HG02840 (cell line): Measurements from ENCODE around the gene HMG20A.

ENCODE experiments used
- ATAC-seq: cut with Tn5 transposase; IDR thresholded peaks from one replicate; pipeline ENCODE4 v1.9.1; 2021; ENCODE audit warnings: mild to moderate bottlenecking, moderate library complexity, moderate number of reproducible peaks; ENCODE audit not compliant: unreplicated experiment, low FRiP score

The HMG20A gene

DNA sequence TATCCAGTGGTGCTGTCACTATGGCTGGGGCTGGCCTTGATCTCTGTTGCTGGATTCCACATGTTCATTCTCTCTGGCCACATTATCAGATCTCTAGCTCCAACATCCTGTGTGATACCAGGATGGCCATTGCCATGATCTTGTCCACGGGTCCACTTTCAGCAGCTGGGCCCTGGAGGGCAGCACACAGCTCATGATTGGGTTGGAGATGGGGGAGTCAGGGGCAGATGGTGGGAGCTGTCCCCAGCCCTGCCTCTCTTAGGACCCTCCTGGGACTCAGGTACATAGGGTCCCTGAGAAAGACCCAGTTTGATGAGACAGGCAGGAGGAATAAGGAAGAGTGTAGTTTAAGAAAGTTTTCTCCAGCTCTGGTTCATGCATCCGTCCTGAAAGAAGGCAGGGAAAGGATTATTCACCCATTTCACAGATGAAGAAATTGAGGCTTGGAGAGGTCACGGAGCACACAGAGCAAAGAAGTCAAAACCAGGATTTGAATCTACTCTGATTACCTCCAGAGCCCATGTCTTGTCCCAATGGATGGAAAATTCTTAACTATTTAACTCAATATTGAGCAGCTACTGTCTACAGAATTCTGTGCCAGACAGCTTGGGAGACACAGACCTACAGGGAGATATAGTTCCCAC lies 111.5 kb downstream of the HMG20A start:
- ATAC-seq, result no peak

DNA sequence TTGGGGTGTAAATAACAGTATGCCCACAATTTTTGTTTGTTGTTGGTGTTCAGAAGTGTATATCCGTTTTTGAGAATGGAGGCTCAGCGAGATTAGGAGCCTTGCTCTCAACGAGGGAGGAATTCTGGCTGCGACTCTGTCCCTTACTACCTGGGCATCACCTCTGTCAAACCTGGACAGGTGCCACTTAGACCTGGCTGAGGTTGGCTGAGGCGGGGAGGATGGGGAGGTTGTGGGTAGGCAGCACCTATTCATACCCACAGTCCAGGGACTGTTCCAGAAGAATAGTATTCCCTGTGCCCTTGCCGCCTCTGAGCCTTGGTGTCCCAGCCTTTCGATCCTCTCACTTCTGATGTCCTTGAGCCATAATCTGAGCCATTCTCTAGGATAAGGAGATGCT lies 112.2 kb downstream of the HMG20A start:
- no peak for ATAC-seq

DNA sequence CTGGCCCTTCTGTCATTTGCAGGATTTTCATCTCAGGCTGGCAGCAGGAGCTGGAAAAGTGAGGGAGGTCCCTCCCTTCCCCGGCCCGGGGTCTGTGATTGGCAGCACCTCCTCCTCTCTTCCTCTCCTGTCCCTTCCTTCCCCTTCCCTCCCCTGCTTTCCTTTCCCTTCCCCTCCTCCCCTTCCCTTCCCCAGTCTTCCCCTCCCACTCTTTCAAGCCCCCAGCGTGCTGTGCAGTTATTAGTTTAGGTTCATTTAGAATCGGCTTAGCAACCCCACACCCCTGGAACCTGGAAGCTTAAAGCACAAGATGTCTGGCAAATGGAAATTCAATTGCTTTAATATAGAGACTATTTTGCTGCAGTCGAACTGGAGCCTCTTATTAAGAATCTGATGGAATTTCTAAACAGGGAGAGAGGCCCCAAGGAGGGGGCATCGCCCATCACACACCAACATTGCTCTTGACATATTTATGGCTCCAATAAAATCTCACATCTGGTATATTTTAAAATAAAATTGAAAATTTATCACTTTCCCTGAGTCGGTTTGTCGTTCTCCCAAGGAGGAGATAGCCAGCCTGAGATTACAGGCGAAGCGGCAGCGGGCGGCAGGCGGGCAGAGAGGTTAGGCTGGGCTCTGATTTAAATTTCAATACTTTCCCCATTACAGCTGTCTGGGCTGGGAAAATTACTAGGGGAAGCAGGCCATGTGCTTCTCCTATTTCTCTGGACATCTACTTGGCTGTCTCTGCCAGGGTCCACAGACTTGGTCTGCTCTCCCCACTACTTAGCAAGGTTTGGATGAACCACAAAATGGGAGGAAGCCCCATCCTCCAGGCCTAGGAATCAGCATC lies 113.1 kb downstream of the HMG20A start:
- no peak for ATAC-seq
